Rectal smooth muscle tissue (tissue), 1 donor: Measurements from ENCODE around the gene FERMT2.

ENCODE experiments used
- H3K27ac ChIP-seq: one replicate; pipeline ENCODE4 v1.7.0; 2013; ENCODE audit warnings: low read depth, low read length, inconsistent platforms
- H3K27me3 ChIP-seq: one replicate; pipeline ENCODE4 v1.7.0; 2013; ENCODE audit warnings: low read length; ENCODE audit not compliant: control insufficient read depth, insufficient read depth
- H3K36me3 ChIP-seq: one replicate; pipeline ENCODE4 v1.7.0; 2013; ENCODE audit warnings: low read length; ENCODE audit not compliant: control insufficient read depth, insufficient read depth
- H3K4me1 ChIP-seq: one replicate; pipeline ENCODE4 v1.7.0; 2013; ENCODE audit warnings: low read length; ENCODE audit not compliant: control insufficient read depth, insufficient read depth
- H3K4me3 ChIP-seq: one replicate; pipeline ENCODE4 v1.7.0; 2013; ENCODE audit warnings: low read length
- H3K9ac ChIP-seq: one replicate; pipeline ENCODE4 v1.7.0; 2013; ENCODE audit warnings: low read length

The FERMT2 gene

DNA sequence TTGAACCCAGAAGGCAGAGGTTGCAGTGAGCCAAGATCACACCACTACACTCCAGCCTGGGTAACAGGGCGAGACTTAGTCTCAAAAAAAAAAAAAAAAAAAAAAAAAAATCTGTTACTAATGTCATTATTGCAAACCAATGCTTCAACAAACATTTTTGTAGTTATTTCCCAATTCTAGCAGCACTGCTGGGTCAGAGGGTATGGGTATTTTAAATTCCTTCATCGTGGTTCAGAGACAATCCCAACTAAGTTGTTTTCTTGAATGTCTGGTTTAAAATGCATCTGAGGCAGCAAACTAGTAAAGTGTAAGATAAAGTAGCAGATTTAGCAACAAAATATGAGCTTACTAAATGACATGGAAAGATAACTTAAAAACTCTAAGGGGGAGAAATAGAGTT is 65.6 kb downstream of the FERMT2 start:
- Histone ChIP-seq H3K4me3 (no peak overlapping the region), H3K27me3 (no peaks in the 10 kb centered on the region), H3K36me3 (peaks cover 5% of the 10 kb centered on the region), H3K4me1 (no peaks in the 10 kb centered on the region), H3K9ac (no peak overlapping the region), H3K27ac (no peak overlapping the region)

DNA sequence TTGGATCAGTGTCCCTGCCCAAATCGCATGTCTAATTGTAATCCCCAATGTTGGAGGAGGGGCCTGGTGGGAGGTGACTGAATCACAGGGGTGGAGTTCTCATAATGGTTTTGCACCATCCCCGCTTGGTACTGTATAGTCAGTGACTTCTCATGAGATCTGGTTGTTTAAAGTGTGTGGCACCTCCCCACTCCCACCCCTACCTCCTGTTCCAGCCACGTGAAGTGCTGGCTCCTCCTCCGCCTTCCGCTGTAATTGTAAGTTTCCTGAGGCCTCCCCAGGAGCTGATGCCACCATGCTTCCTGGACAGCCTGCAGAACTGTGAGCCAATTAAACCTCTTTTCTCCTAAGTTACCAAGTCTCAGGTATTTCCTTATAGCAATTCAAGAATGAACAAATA is 67.2 kb downstream of the FERMT2 start:
- Histone ChIP-seq H3K36me3 (no peaks in the 10 kb centered on the region), H3K4me3 (no peak overlapping the region), H3K27ac (no peak overlapping the region), H3K27me3 (no peaks in the 10 kb centered on the region), H3K4me1 (no peaks in the 10 kb centered on the region), H3K9ac (no peak overlapping the region)

- no peak overlapping the region for H3K9ac ChIP-seq
- H3K36me3 ChIP-seq, result no peaks in the 10 kb centered on the region
- H3K27ac ChIP-seq, result no peak overlapping the region
- no peak overlapping the region for H3K4me3 ChIP-seq
- H3K27me3 ChIP-seq, result no peaks in the 10 kb centered on the region
- H3K4me1 ChIP-seq, result no peaks in the 10 kb centered on the region
Measured at GRCh38 chr14:52882824-52883223, 68.0 kb downstream of the FERMT2 start.

- no peak overlapping the region for H3K9ac ChIP-seq
- peaks cover 2% of the 10 kb centered on the region for H3K36me3 ChIP-seq
- no peak overlapping the region for H3K4me3 ChIP-seq
- no peak overlapping the region for H3K27ac ChIP-seq
- no peaks in the 10 kb centered on the region for H3K27me3 ChIP-seq
- H3K4me1 ChIP-seq, result peaks cover 3% of the 10 kb centered on the region
Measured at GRCh38 chr14:52879958-52880357, 70.9 kb downstream of the FERMT2 start.

DNA sequence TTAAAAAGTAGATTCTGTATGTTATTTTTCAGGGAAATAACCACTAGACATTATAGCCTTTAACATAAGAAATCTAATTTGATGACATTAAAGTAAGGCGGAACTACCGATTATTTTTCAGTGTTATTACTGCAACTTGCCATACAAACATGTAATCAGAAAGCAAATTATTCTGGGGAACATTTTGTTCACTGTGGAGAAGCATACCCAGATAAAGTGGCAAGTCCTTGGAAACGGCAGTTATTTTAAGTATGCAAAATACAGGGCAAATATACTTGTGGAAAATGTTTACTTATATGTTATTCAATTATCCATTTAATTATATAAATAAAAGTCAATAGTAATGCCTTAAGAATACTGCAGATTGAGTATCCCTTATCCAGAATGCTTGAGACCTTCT is 71.9 kb downstream of the FERMT2 start:
- Histone ChIP-seq H3K27me3 (no peaks in the 10 kb centered on the region), H3K4me3 (no peak overlapping the region), H3K27ac (no peak overlapping the region), H3K36me3 (peaks cover 2% of the 10 kb centered on the region), H3K9ac (no peak overlapping the region), H3K4me1 (peaks cover 3% of the 10 kb centered on the region)

- H3K27ac ChIP-seq, result peak overlapping the region; percentile 12
- no peak overlapping the region for H3K9ac ChIP-seq
Measured at GRCh38 chr14:52878469-52878868, 72.4 kb downstream of the FERMT2 start.

GRCh38 chr14:52877628-52878027 is 73.2 kb downstream of the FERMT2 start:
- peaks cover 9% of the 10 kb centered on the region for H3K36me3 ChIP-seq
- no peak overlapping the region for H3K27ac ChIP-seq
- no peak overlapping the region for H3K4me3 ChIP-seq
- peaks cover 3% of the 10 kb centered on the region for H3K4me1 ChIP-seq
- no peaks in the 10 kb centered on the region for H3K27me3 ChIP-seq
- H3K9ac ChIP-seq, result no peak overlapping the region

More at GRCh38 chr14:52878469-52878868, 72.4 kb downstream of the FERMT2 start:
- Histone ChIP-seq H3K36me3 (peaks cover 2% of the 10 kb centered on the region), H3K4me1 (peaks cover 3% of the 10 kb centered on the region), H3K4me3 (no peak overlapping the region), H3K27me3 (no peaks in the 10 kb centered on the region)

DNA sequence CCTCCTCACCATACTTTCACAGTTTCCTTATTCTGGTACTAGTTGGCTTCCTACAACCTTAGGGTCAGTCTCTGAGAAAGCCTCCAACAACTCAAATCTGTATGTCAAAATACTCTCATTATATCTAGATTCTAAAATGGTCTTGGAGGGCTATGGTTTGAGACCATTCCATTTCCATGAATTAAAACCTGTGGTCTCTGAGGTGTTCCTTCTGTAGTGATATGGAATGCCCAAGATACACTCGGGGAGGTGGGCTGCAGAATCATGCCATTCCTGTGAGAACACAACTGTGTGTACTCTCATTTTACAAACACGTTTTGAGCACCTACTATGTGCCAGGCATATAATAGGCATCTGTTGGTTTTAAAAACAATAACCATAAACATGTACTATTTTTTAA is 74.0 kb downstream of the FERMT2 start:
- peaks cover 3% of the 10 kb centered on the region for H3K4me1 ChIP-seq
- no peaks in the 10 kb centered on the region for H3K27me3 ChIP-seq
- no peak overlapping the region for H3K27ac ChIP-seq
- H3K4me3 ChIP-seq, result no peak overlapping the region
- H3K36me3 ChIP-seq, result peaks cover 9% of the 10 kb centered on the region
- no peak overlapping the region for H3K9ac ChIP-seq

DNA sequence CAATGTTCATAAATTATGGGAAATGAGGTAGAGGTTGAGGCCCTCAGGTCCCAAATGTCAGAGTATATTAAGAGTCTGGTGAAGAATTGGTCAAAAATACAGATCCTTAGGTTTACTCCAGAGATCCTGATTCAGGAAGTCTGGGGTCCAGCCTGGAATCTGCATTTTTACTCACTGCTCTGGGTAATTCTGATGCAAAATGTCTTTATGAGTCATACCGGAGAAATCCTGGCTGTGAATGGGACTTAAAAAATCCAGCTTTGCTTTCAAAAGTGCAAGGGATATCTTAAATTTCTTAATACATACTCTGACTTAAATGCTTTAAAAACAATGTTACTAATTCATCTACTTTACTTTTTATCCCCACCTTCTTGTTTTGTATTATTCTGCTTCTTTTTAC is 74.5 kb downstream of the FERMT2 start:
- H3K27me3 ChIP-seq, result no peaks in the 10 kb centered on the region
- no peak overlapping the region for H3K27ac ChIP-seq
- no peak overlapping the region for H3K4me3 ChIP-seq
- H3K4me1 ChIP-seq, result peaks cover 3% of the 10 kb centered on the region
- H3K9ac ChIP-seq, result no peak overlapping the region
- peaks cover 9% of the 10 kb centered on the region for H3K36me3 ChIP-seq

DNA sequence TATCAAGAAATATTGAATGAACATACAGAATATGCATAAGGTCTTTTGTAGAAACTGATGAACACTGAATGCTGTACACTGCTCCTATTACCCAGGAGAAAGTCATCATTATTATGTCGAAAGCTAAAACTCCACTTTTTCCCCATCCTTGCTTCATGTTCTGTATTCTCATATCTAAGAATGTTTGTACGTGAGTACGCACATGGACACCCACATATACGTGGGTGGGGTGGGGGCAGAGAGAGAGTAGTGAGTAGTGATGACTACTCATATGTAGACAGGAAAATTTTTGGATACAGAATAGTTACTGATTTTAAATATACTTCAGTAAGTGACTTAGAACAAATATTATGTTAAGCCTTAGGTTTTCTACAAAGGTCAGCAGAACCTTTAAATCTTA is 75.1 kb downstream of the FERMT2 start:
- Histone ChIP-seq H3K4me1 (peaks cover 3% of the 10 kb centered on the region), H3K36me3 (peaks cover 11% of the 10 kb centered on the region)

DNA sequence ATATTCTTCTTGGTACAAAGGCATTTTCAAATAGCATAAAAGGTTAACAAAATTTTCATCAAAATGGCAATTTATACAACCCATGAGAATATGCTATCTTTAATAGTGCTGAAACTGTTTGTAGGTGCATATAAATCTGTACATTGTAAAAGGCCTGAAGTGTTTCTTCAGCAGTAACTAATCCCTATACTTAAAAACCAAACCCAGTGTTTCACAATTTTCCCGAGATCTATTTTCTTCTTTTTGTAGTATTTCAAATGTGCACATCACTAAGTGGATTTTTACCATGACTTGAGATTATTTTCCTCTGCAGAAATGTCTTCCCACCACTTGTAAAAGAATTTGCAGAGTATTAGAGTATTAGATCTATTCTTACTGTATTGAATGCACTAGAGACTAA is 76.5 kb downstream of the FERMT2 start:
- Histone ChIP-seq H3K36me3 (peaks cover 14% of the 10 kb centered on the region), H3K27me3 (no peaks in the 10 kb centered on the region), H3K4me3 (no peak overlapping the region), H3K4me1 (peaks cover 3% of the 10 kb centered on the region), H3K9ac (no peak overlapping the region), H3K27ac (no peak overlapping the region)

More for the DNA sequence above, 75.1 kb downstream of the FERMT2 start:
- no peak overlapping the region for H3K27ac ChIP-seq
- no peak overlapping the region for H3K9ac ChIP-seq
- no peaks in the 10 kb centered on the region for H3K27me3 ChIP-seq
- H3K4me3 ChIP-seq, result no peak overlapping the region

DNA sequence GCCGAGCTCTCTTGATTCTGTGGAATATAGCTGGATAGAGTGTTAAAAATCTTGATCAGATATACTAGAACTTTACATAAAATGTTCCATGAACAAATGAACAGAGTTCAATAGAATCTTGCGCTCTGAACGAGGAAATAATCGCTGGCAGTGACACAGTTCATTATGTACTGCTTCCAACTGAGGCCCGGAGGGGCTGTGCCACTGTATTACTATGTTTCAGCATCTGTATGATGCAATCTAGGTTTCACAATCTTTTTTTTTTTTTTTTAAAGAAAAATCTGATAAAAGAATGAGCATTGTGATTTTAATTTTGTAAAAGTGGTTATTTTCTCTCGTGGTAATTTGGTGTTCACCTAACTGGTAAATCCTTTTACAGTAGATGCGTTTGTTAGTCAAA is 77.2 kb downstream of the FERMT2 start:
- H3K27ac ChIP-seq, result no peak overlapping the region
- peaks cover 3% of the 10 kb centered on the region for H3K4me1 ChIP-seq
- no peak overlapping the region for H3K9ac ChIP-seq
- H3K4me3 ChIP-seq, result no peak overlapping the region
- H3K36me3 ChIP-seq, result peaks cover 17% of the 10 kb centered on the region
- no peaks in the 10 kb centered on the region for H3K27me3 ChIP-seq

GRCh38 chr14:52873065-52873464 is 77.8 kb downstream of the FERMT2 start:
- no peaks in the 10 kb centered on the region for H3K27me3 ChIP-seq
- H3K4me3 ChIP-seq, result no peak overlapping the region
- peaks cover 3% of the 10 kb centered on the region for H3K4me1 ChIP-seq
- no peak overlapping the region for H3K9ac ChIP-seq
- no peak overlapping the region for H3K27ac ChIP-seq
- peaks cover 22% of the 10 kb centered on the region for H3K36me3 ChIP-seq
